A549 (cell line): ENCODE data around the gene DNAJB7.

Source experiments
- ESRRA ChIP-seq: fragments of 150-350 bp; IDR thresholded peaks from 2 replicates; pipeline ENCODE4 v1.6.1; 2014; ENCODE audit warnings: mild to moderate bottlenecking, low read length, borderline replicate concordance
- KDM1A ChIP-seq: fragments of 200-600 bp; sonication (generic); IDR thresholded peaks from 2 replicates; pipeline ENCODE4 v1.6.1; 2016; ENCODE audit warnings: low read depth, mild to moderate bottlenecking
- MAZ ChIP-seq: fragments of 150-350 bp; IDR thresholded peaks from 2 replicates; pipeline ENCODE4 v1.6.1; 2014; ENCODE audit warnings: antibody characterized with exemption, low read depth, low read length, borderline replicate concordance
- POLR2A ChIP-seq: IDR thresholded peaks from 2 replicates; pipeline ENCODE4 v1.6.1; 2012; ENCODE audit warnings: mild to moderate bottlenecking, low read length
- TF ChIP-seq, protein P1 (sequence below): fragments of 450-650 bp; IDR thresholded peaks from 2 replicates; pipeline ENCODE4 v1.6.1; 2014; ENCODE audit warnings: antibody characterized with exemption
- TF ChIP-seq, protein P2 (sequence below): IDR thresholded peaks from 2 replicates; pipeline ENCODE4 v1.6.1; 2012
- TF ChIP-seq, protein P3 (sequence below): fragments of >200 bp; sonication (Bioruptor Twin); formaldehyde crosslinking; IDR thresholded peaks from 3 replicates; pipeline ENCODE4 v1.5.1; 2016

DNA sequence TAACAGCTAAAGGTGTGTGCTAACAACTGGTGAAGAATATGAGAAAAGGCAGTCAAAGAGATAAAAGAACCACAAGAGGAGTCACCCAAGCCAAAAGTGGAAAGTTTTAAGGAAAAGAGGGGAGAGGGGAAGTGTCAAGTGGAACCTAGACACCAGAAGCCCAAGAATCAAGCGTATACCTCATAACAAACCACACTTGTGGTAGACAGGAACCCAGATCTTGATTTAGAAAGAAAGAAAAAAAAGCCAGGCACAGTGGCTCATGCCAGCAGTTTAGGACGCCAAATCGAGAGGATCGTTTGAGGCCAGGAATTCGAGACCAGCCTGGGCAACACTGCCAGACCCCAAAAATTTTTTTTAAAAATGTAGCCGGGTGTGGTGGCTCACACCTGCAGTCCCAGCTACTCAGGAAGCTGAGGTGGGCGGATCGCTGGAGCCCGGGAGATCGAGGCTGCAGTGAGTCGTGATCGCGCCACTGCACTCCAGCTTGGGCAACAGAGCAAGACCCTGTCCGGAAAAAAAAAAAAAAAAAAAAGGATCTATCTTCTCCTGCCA lies 43.6 kb downstream of the DNAJB7 start:
- TF ChIP-seq, protein P1, sequence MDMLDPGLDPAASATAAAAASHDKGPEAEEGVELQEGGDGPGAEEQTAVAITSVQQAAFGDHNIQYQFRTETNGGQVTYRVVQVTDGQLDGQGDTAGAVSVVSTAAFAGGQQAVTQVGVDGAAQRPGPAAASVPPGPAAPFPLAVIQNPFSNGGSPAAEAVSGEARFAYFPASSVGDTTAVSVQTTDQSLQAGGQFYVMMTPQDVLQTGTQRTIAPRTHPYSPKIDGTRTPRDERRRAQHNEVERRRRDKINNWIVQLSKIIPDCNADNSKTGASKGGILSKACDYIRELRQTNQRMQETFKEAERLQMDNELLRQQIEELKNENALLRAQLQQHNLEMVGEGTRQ, result no peak
- TF ChIP-seq POLR2A (no peak), KDM1A (no peak), MAZ (no peak), ESRRA (no peak)
- TF ChIP-seq, protein P2, sequence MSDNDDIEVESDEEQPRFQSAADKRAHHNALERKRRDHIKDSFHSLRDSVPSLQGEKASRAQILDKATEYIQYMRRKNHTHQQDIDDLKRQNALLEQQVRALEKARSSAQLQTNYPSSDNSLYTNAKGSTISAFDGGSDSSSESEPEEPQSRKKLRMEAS, result no peak
- TF ChIP-seq, protein P3, sequence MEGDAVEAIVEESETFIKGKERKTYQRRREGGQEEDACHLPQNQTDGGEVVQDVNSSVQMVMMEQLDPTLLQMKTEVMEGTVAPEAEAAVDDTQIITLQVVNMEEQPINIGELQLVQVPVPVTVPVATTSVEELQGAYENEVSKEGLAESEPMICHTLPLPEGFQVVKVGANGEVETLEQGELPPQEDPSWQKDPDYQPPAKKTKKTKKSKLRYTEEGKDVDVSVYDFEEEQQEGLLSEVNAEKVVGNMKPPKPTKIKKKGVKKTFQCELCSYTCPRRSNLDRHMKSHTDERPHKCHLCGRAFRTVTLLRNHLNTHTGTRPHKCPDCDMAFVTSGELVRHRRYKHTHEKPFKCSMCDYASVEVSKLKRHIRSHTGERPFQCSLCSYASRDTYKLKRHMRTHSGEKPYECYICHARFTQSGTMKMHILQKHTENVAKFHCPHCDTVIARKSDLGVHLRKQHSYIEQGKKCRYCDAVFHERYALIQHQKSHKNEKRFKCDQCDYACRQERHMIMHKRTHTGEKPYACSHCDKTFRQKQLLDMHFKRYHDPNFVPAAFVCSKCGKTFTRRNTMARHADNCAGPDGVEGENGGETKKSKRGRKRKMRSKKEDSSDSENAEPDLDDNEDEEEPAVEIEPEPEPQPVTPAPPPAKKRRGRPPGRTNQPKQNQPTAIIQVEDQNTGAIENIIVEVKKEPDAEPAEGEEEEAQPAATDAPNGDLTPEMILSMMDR, result no peak
